GM11168 (cell line): ENCODE data around the gene ZNF143.

ENCODE experiments used
- in situ Hi-C: fragments of 300-500 bp; cut with MboI; formaldehyde crosslinking; loops from one replicate; pipeline ENCODE4 v1.12.0; 2022; ENCODE audit warnings: low sequenced_read_pairs; ENCODE audit not compliant: unreplicated experiment

ZNF143 gene

GRCh38 chr11:9573052-9573774 lies 112.4 kb downstream of the ZNF143 start, which contains the start of gene WEE1:
Gene WEE1, plus strand, starts transcription at chr11:9573670. Its CDS starts 264 bp downstream, at chr11:9573934.
- in situ Hi-C loops: no loop called here

GRCh38 chr11:9573775-9574621 lies 113.2 kb downstream of the ZNF143 start:
- in situ Hi-C loops: no loop called here

DNA sequence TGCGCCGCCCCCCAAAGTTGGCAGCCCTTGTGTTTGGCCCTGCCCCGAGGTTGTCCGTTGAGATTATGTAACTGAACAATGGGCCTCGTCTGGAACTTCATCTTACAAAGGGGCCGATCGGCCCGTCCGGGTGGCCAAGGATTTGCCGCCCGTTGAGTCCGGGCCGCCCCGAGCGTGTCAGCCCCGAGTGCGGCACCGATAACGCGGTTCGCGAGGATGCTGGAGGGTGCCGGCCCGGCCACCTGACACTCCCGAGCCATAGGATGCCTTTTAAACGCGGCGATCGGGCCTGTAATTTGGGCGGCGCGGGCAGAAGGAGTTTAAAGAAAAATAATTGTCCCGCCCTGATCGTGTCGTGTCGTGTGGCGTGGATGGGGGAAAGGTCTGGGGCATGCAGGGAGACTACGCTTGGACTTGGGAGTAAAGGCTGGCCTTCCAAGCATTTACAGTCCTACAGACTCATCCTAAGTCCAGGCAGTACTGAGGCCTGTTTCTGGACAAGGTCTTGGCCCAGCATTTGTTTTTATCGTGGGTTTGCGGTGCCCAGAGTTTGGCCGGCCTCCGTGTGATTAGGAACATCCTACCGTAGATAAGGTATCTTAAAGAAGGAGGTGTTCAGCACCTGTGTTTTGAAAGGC lies 113.9 kb downstream of the ZNF143 start:
- in situ Hi-C loops: no loop called here

DNA sequence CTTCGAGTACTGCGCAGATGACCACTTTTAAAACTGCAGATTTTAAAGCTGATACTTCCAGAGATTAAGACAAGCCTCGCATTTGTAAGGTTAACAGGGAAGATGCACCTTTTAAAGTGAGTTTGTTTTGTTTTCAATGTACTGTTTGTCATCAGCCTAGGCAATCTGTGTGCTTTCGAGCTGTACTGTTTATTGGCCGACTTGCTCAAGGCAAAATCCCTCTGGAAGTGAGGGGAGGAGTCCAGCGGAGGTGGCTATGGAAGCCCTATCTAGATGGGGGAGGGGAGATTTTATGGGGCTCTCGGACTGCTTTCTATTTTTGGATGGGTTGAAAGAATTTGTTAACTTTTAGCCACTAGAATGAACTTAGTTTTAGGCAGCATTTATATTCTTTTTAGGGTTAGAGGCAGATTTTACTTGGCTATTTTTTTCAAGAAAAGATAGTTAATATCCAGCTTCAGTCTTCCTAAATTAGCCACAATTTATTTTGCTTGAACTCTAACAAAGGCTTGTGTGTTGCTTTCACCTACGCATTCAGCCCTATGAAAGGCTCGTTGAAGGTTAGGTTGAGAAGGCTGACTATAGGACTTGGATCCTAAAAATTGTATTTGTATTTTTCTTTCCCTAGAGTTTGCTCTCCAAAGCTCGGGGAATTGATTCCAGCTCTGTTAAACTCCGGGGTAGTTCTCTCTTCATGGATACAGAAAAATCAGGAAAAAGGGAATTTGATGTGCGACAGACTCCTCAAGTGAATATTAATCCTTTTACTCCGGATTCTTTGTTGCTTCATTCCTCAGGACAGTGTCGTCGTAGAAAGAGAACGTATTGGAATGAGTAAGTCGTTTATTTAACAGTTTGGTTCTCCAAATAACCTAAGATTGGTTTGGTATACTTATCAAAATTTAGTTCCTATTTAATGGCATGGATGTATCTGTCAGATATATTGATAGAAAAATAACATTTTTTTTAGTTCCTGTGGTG lies 114.7 kb downstream of the ZNF143 start:
- in situ Hi-C loops: no loop called here

- in situ Hi-C loops: no loop called here
Observed at GRCh38 chr11:9576701-9577381, 116.0 kb downstream of the ZNF143 start.

DNA sequence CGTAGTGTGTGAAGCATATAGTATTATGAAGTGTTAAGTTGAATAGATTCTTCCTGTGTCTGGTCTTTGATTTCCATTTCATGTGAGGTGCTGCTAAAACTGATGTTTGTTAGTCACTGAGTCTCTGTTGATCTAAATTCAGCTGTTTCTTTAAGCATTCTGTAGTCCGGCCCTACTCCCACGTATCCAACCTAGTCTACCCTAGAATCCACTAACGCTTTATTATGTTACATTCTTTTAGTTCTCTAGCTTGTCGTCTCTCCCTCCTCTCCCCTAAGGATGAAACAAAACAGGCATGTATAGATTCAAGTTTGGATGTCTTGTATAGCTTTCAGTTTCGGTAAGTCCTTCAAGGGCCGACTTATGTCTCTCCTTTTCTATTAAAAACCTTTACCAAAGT lies 116.7 kb downstream of the ZNF143 start:
- in situ Hi-C loops: no loop called here
